Measurements from ENCODE around the gene CARD9.

DNA sequence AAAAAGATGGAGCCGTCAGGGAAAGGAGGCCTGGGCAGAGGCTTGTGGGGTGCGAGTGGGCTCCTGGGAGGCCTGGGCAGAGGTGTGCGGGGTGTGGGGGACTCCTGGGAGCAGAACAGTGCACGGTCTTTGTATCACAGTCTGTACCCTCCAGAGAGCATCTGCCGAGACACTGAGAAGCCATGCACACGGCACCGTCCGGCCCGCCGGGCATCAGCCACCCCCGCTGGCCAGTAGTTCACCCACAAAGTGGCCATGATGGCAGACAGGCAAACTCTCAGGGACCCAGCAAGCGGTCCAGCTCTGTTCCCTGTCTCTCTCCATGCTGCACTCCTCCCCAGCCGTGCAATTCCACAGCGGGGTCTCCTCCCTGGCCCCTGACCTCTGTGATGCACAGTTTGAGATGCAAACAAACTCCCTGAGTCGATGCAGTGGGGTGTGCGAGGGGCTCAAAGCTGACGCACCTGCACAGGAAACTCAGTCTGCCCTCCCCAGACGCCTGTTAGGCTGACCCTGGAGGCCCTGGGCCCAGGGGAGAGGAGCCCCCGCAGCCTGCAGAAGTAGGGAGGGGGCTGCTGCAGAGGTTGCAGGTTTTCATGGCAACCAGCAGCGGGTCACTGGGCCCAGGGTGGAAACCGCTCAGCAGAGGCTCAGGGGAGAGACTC, 55.2 kb downstream of the CARD9 start:
- TF ChIP-seq, protein P1, sequence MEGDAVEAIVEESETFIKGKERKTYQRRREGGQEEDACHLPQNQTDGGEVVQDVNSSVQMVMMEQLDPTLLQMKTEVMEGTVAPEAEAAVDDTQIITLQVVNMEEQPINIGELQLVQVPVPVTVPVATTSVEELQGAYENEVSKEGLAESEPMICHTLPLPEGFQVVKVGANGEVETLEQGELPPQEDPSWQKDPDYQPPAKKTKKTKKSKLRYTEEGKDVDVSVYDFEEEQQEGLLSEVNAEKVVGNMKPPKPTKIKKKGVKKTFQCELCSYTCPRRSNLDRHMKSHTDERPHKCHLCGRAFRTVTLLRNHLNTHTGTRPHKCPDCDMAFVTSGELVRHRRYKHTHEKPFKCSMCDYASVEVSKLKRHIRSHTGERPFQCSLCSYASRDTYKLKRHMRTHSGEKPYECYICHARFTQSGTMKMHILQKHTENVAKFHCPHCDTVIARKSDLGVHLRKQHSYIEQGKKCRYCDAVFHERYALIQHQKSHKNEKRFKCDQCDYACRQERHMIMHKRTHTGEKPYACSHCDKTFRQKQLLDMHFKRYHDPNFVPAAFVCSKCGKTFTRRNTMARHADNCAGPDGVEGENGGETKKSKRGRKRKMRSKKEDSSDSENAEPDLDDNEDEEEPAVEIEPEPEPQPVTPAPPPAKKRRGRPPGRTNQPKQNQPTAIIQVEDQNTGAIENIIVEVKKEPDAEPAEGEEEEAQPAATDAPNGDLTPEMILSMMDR (IDR thresholded peaks at IDR 0.05; ENCODE audit: low read length), result no peak
- no peak for TF ChIP-seq EZH2 (IDR thresholded peaks at IDR 0.05; ENCODE audit: borderline replicate concordance, low read length)

Data from OCI-LY1 (cell line).